NCI-H345 (cell line): ENCODE measurements around the gene ARPIN.
A peak's percentile ranks its signal among the peaks of the same experiment; 100 is the strongest.
"Not testable (repeated sequence)": the region's sequence is repeated elsewhere in the genome, so short reads cannot be mapped to it uniquely, and the experiment has no call there.

Experiments
- DNase-seq: peaks from one replicate; lab custom pipeline; 2025; lab: John Stamatoyannopoulos, UW

ARPIN gene

GRCh38 chr15:89912674-89913396 is at the start of gene ARPIN:
ARPIN (minus strand) TSS chr15:89912952; CDS start chr15:89912835, 117 bp downstream.
- DNase-seq = peak; percentile 38

GRCh38 chr15:89958107-89958805 is 45.5 kb upstream of the ARPIN start:
- no peak for DNase-seq

- DNase-seq = not testable (repeated sequence)
Measured at GRCh38 chr15:89955449-89955998, 42.8 kb upstream of the ARPIN start.

GRCh38 chr15:89954541-89954940 is 41.8 kb upstream of the ARPIN start:
- DNase-seq = no peak

- no peak for DNase-seq
Measured at GRCh38 chr15:89948796-89949195, 36.0 kb upstream of the ARPIN start.

GRCh38 chr15:89947385-89947784 is 34.6 kb upstream of the ARPIN start:
- no peak for DNase-seq

- no peak for DNase-seq
Measured at GRCh38 chr15:89946681-89947299, 34.0 kb upstream of the ARPIN start.

GRCh38 chr15:89943721-89944120 is 31.0 kb upstream of the ARPIN start:
- not testable (repeated sequence) for DNase-seq

- DNase-seq = no peak
Measured at GRCh38 chr15:89939910-89940309, 27.2 kb upstream of the ARPIN start.

GRCh38 chr15:89939377-89939776 is 26.6 kb upstream of the ARPIN start:
- not testable (repeated sequence) for DNase-seq

GRCh38 chr15:89937365-89938350 is 24.9 kb upstream of the ARPIN start:
- no peak for DNase-seq

- DNase-seq = no peak
Measured at GRCh38 chr15:89936786-89937265, 24.1 kb upstream of the ARPIN start.

- DNase-seq = no peak
Measured at GRCh38 chr15:89936051-89936785, 23.5 kb upstream of the ARPIN start.

- DNase-seq = no peak
Measured at GRCh38 chr15:89932880-89933279, 20.1 kb upstream of the ARPIN start.

GRCh38 chr15:89928421-89928820 is 15.7 kb upstream of the ARPIN start:
- no peak for DNase-seq

GRCh38 chr15:89926158-89926557 is 13.4 kb upstream of the ARPIN start:
- no peak for DNase-seq

GRCh38 chr15:89917442-89918101 is 4.8 kb upstream of the ARPIN start:
- no peak for DNase-seq

GRCh38 chr15:89916660-89917059 is 3.9 kb upstream of the ARPIN start:
- DNase-seq = no peak

- no peak for DNase-seq
Measured at GRCh38 chr15:89912145-89912673, 543 bp downstream of the ARPIN start.
